NCI-H2227 (cell line): ENCODE results near the gene FSTL4.

Experiments
- DNase-seq: peaks from one replicate; lab custom pipeline; 2025; ENCODE audit not compliant: unreplicated experiment; lab: John Stamatoyannopoulos, UW

Gene FSTL4

DNA sequence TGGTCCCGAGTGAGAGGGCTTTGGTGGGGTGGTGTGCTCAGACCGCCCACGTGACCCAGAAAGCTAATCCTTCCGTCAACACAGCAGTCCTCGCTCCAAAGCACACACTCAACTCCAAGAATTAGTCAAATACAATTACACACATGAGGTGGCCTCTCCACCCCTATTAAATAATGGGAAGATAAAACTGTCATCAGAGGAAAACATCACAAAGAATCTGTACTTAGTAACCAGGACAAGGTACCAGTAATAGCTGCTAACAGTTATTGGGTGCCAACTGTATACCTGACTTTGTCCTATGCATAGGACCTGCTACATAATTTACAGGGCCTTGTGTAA lies 337.8 kb downstream of the FSTL4 start:
- no peak for DNase-seq

DNA sequence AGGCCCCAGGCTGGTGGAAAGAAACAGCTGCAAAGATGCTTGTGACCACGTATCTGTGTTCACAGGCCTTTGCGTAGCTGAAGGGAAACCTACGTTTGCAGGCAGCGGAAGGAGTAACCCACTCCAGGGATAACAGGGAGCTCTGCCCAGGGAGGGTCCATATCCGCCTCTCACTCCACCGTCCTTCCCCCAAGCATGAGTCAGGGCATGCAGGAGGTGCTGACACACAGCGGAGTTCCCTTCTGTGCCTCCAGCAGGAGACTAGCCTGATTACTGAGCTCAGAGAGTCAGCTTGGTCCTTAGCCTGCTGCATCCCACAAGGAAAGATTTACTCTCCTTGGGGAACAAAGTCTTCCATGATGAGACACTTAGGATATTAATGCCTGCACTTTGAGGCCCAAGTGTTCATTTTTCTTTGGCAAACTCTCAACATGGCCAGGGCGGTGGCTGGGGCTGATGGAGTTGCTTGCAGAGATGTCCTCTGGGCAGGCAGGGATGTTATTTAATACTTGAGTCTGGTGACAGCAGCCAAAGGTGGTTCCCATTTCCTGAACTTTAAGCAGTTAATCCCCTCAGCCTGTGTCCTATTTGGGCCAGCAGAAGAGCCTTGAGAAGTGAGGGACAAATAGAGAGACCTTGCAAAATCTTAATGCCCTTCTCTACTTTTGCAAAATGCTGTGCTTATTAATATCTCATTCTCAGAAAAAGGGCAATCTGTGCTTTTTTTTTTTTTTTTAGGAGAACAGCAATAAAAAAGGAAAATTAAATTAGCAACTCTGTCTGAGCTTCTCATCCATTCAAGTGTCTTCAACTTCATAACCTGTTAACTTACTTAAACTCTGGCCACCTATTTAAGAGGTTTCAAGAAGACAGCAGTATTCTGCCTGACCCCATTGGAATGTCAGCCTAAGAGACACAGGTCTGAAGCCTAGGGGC lies 338.4 kb downstream of the FSTL4 start:
- no peak for DNase-seq

DNA sequence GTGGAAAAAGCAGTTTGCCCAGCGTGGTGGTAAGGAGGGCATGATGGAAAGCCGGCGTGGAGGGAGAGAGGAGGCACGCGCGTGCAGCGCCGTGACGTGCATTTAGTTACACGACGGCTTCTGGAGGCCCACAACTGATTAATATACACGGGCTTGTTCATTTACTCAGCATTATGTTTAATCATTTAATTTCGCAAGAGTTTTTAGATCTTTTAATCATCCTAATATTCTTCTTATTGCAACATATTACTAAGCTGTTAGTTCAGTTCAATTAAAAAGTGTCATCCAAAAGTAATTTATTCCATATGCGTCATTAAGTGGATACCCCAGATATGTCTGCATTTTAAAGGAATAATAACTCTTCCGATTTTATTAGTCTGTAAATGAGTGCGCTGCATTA lies 340.0 kb downstream of the FSTL4 start:
- no peak for DNase-seq

DNA sequence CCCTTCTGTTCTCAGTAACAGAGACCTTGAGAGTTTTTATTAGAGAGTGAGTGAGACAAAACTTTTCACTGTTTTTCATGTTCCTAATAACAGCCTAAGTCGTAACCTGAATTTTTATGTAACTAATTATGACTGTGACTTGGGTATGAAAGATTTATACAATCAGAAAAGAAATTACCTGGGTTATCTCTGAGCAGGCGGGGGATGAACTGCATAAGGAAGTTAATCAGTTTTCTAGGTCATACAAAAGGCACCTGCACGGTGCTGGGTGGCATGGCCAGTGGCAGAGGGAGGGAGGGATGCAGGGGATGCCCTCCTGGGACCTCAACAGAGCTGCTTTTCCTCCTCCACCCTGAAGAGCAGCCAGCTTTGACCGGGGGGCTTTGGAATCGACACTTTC lies 340.7 kb downstream of the FSTL4 start:
- no peak for DNase-seq

DNA sequence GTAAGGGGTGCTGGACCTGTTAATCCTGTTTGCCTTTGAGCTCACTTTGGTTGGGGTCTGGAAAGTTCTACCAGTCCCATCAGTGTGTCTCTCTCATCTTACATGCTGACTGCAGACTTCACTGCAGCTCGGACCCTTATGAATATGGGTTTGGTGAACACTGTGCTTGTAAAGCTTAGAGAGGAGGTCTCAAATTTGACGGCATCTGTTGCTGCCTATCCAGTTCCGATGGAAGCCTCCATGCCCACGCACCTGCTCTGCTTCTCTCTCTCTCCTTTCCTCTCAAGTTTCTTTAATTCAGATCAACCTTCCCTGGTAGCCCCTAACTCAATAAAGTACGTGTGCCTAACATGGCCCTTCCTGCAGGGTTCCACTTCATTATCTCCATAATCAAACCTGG lies 342.6 kb downstream of the FSTL4 start:
- DNase-seq, result no peak

DNA sequence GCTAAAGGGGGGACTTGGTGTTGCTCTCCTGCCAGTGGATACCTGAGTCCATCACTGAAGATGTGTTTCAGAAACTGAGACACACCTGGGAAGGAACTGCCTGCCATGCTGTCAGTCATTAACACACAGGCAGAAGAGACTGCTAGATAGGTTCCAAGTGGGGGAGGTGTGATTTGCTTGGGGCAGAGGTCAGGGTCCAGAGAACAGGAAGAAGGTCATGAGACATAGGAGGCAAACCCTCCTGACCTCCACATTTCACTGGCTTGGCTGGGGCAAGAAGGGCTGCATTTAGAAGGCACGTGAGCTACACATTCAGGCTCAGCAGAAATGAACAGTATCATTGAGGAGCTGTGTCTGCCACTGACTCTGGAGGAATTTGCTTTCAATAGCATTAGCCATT lies 344.7 kb downstream of the FSTL4 start:
- DNase-seq, result no peak

DNA sequence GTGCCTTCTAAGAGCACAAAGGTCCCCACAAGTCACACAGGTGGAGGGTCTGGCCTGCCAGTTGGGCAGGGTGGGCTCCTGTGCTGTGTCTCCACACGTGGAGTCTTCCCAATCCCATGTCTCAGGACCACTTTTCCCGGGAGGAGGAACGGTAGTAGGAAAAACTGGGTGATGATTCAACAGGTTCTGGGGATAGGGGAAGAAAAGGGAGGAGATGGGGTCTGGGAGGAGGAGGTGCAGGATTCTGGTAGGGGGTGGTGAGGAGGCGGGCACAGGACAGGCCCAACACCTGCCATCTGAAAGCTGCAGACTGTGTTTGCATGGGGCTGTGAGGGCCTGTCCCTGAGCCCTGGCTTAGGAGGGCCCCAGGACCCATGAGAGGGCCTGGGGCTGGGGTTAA lies 345.4 kb downstream of the FSTL4 start:
- DNase-seq, result no peak

DNA sequence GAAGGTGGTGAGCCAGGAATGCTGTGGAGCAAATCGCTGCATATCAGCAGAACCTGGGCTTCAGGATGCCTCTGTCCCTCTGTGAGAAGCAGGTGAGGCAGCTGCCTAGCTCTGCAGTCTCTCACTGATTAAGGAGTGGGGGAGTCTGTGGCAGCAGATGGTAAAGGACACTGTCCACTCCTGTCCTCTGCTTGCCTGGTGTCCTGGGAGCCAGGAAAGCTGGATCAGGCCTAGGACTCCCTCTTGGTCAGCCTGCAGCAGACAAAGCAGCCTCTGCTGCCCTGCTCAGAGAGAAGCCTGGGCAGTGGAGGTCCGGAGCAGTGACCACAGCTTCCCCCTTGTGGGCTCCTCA lies 345.8 kb downstream of the FSTL4 start:
- no peak for DNase-seq

DNA sequence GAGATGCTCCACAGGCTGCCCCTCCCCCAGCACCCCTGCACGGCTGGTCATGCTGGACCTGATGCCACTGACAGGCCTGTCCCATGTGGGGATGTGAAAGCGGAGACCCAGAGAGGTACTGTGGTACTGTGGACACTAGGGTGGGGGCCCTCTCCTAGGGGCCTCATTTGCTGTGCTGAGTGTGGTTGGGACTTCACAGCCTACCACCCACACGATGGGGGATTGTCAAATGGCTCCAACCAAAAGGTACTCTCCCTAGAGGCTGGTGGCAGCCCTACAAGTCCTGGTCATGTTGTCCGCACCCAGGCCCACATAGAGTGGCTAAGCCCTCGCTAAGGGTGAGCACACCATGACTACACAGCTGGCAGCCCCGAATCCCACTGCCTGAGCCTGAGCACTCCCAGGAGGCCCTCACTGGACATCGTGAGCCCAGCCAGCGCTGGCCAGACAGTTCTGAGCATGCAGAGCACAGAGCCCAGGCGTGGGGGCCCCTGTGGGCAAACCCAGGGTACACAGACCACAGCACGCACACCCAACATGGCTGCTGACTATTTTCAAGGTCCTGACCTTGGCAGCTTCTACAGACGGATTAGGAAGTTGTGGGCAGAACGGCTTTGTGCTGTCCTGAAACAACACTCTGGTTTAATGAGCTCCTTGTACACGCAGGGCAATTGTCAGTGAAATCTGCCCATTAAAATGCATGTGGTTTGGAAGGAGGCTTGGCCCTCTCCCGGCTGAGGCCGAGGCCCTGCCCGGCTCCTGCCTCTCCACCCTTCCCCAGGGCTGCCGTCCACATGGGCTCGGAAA lies 346.4 kb downstream of the FSTL4 start:
- no peak for DNase-seq

DNA sequence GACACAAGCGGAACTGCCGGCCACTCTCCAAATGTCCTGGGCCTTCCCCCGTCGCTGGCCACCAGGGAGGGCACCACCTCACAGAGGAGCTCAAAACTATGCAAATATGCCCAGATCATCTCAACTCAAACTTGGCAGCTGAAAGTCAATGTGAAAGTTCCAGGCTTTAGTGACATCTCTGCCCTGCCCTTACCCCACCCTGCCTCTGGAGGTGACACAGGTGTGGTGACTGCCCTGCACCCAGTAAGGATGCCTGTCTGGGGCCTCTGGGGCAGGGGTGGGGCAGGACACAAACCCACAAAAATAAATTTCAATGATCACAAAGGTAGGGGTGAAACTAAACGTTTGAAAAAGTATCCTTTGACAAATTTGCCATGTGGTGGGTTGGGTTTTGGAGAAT lies 347.1 kb downstream of the FSTL4 start:
- DNase-seq, result no peak

DNA sequence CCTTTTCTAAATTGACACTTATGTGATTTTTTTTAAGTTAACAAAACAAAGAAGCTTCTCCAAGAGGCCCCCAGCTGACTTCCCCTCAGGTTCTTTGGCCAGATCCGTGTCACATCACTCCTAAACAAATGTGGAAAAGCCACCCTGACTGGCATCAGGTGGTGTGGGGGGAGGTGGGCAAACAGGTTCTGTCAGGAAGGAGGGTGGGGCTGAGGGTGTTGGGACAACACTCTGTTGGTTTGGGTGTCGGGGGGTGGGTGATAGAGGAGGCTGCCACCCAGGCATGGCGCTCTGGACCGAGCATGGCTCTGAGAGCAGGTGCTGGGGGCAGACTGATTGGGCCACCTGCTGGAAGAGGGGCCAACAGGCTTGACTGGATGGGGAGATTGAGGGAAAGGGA lies 349.7 kb downstream of the FSTL4 start:
- no peak for DNase-seq

DNA sequence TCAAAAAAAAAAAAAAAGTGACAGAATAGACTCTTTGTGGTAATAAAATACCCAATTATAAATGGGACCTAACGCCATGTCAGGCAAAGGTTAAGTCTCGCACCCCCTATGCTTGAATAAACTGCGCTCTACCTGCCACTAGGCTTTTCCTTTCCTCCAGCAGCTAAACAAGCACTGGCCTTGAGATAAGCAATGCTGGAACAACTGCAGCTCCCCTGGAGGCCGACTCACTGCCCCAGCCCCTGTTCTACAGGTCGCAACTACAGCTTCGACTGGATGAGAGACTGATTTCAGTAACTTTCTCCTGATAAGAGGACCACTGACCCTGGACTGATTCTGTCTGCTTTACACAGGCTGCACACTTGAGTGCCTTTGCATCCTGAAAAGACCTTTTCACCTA lies 350.3 kb downstream of the FSTL4 start:
- DNase-seq, result no peak

DNA sequence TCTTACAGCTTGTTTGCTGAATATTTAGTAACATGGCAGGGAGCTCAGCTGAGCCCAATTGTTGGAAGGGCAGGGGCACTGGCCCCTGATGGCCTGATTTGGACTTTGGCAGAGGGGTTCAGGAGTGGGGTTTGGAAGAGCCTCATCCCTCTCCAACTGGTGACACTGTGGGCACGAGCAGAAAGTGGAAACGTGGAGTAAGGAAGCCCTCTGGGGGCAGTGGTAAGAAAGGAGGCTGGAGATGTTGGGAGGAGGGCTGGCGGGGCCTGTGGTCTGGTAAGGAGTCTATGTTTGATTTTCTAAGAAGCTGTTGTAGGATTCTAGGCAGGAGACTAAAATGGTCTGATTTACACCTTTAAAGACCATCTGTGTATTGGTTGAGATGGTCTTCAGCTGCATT lies 351.6 kb downstream of the FSTL4 start:
- no peak for DNase-seq

DNA sequence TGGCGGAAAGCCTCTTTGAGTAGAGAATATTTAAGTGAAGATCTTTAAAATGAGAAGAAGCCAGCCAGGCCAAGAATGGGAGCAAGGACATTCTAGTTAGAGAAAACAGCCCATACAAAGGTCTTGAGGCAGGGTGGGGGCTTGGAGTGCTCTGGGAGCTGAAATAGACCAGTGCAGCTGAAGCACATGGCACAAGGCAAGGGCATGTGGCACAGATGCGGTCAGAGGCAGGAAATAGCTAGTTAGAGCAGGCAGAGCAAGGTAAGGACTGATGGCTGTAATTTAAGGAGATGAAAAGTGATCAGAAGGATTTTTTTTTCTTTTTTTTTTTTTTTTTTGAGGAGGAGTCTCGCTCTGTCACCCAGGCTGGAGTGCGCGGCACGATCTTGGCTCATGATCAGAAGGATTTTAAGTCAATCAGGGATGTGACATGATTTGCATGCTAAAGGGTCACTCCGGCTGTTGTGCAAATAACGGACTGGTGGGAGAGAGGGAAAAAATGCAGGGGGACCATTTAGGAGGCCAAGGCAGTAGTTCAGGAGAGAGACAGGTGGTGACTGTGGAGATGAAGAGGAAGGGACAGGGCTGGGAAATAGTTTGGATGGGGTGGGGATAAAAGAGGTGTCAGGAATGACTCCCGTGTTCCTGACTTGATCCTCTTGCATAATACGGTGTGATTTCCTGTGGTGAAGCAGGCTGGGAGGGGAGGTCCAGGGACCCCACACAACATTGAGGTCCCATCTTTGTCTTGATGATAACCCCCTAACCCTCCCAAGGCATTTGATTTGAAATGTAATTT lies 352.9 kb downstream of the FSTL4 start:
- no peak for DNase-seq

DNA sequence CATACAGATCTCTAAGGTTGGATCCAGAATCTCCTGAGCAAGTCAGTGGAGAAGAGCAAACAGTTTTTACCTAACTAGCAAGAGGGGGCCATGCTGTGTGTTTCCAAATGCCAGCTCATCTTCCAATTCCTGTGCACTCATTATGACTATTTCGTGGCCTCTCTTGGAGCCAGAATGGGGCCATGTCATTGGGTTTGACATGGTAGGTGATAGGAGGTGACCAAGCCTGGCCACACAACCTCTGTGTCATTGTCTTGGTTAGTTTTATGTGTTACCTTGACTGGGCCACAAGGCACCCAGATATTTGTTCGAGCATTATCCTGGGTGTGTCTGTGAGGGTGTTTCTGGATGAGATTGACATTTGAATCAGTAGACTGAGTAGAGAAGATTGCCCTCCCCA lies 354.4 kb downstream of the FSTL4 start:
- no peak for DNase-seq

DNA sequence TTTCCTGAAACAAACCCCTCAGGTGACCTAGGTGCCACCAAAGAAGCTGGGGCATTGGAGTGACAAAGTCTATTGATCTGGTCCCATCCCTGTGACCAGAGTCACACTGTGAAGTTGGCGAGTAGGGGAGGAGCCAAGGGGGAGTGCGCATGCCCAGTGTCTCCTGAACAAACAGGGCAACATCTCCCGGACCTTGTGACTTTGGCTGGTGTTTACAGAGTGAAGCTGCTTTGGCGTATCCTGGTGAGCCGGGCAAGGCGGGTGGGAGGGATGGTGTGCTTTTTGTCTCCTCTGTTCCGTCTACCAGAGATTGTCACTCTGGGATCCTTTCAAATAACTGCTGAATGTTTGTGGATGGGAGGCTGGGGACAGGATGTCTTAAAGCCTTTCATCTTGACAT lies 356.1 kb downstream of the FSTL4 start:
- DNase-seq, result no peak

DNA sequence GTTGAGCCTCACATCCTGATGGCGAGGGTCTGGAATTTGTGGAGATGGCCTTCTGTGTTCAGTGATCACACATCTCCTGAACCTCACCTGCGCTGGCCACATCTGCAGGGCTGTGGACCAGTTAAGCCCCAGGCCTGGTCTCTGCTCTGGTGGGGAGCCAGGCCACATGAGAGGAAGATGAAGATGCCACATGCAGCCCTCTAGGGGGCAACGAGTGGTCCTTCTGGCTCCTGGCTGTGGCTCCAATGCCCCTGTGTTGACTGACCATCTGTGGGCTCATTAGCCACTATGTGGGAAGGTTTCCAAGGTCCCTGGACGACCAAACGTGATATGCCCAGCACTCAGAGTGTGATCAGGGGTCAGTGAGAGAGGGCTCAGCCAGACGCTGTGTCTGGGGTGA lies 357.5 kb downstream of the FSTL4 start:
- DNase-seq, result no peak

DNA sequence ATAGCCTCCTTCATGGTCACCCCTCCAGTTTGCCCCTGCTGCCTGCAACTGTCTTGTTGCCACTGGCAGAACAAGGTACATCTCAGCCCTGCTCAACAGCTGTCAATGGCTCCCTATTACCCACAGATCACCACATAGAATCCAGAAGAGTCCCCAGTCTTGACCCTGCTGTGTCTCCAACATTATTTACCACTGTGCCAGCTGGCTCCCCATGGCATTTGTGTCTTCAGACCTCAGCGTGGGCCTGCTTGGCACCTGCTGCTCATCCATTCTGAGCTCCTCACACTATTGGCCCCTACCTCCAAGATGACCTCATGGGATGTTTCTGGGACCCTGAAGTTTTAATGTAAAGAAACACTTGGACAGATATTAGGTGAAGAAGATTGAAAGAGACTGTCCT lies 358.7 kb downstream of the FSTL4 start:
- no peak for DNase-seq

DNA sequence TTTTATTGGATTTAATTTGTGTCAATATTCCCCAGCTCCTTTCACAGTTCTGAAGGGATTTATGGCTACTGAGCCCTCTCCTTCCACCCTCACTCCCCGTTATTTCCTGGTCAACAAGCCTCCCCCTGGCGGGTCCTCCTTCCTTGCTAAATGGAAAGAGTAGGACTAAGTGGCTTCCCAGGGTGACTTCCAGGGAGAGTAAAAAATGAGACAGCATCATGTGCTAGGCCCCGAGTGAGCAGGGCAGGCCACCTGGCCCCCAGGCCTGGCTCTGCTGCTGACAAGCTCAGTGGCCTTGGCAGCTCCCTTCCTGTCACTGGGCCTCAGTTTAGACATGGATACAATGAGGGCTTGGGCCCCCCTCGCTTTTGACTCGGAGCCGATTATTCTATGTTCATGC lies 359.3 kb downstream of the FSTL4 start:
- DNase-seq, result no peak

DNA sequence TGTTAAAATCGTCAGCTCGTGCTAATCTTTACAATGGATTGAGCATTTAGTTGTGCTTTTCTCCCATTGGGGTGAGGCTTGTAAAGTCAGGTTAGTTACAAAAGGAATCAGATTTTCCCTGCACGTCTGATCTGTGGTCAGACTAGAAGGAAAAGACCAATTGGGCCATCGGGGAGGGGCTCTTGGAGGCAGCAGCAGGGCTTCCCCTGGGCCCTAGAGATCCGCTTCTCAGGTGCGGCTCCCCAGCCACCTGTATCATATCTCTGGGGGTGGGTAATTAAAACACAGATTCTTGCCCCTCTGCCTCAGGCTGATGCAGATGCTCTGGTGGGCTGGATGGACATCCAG lies 360.2 kb downstream of the FSTL4 start:
- no peak for DNase-seq

DNA sequence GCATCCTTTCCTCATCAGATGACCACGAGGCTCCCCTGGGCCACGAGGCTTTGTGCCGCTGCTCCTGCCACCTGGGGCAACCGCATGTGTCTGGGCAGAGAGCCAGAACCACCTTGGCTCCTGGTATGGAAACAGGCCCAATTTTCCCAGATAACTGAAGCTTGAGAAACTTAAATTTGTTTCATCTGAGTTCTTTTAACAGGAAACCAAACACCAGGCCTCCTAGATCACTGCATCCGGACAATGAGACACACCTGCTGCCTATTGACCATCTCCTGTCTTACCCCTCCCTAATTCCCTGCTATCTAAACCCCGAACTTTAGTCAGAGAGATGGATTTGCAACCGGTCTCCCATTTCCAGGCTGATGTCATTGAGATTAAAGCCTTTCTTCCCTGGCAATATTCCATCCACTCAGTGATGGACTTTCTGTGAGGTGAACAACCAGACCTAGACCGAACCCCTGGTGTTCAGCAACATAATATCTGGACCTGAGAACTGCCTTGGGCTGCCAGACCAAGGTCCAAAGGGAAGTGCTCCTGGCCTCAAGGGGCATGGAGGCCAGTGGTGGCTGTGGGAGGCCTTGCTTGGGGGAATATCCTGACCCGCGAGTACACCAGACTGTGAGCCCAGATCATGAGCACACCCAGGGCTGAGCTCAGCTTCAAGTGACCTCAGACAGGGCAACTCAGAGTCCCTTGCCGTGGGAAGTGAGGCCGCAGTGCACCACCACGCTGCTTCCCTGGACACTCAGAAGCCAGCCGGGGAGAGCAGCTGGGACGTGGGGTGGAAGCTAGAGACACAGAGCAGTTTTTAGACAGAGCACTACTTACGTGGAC lies 360.8 kb downstream of the FSTL4 start:
- no peak for DNase-seq
